Smooth muscle cell (in vitro differentiated cells): ENCODE data around the gene UBE2H. TPM values are rescaled to one million over a fixed set of nuclear protein-coding genes. Genes with fewer than 3 reads are reported as not detected.

Experiments
- DNase-seq: peaks from one replicate; lab custom pipeline; 2025; ENCODE audit not compliant: unreplicated experiment; lab: John Stamatoyannopoulos, UW
- H2AFZ ChIP-seq: fragments of 200-600 bp; sonication (generic); 2 replicates; pipeline ENCODE4 v1.6.0; 2016; ENCODE audit warnings: antibody characterized with exemption, low read depth, mild to moderate bottlenecking
- H3F3A ChIP-seq: fragments of 200-600 bp; sonication (generic); 2 replicates; pipeline ENCODE4 v1.6.0; 2017; ENCODE audit warnings: antibody characterized with exemption, low read depth
- H3K27ac ChIP-seq: fragments of 200-600 bp; sonication (generic); 2 replicates; pipeline ENCODE4 v1.5.1; 2016; ENCODE audit warnings: low read depth, mild to moderate bottlenecking
- H3K27me3 ChIP-seq: fragments of 200-600 bp; sonication (generic); 2 replicates; pipeline ENCODE4 v1.6.1; 2016; ENCODE audit warnings: low read depth, mild to moderate bottlenecking
- H3K36me3 ChIP-seq: fragments of 200-600 bp; sonication (generic); 2 replicates; pipeline ENCODE4 v1.5.1; 2016; ENCODE audit warnings: low read depth
- H3K4me1 ChIP-seq: fragments of 200-600 bp; sonication (generic); 2 replicates; pipeline ENCODE4 v1.5.1; 2016; ENCODE audit warnings: low read depth
- H3K4me2 ChIP-seq: fragments of 200-600 bp; sonication (generic); 2 replicates; pipeline ENCODE4 v1.6.0; 2016; ENCODE audit warnings: mild to moderate bottlenecking
- H3K4me3 ChIP-seq: fragments of 200-600 bp; sonication (generic); 2 replicates; pipeline ENCODE4 v1.5.1; 2016; ENCODE audit warnings: mild to moderate bottlenecking
- H3K79me2 ChIP-seq: fragments of 200-600 bp; sonication (generic); 2 replicates; pipeline ENCODE4 v1.6.0; 2016; ENCODE audit warnings: low read depth, mild to moderate bottlenecking
- H3K9ac ChIP-seq: fragments of 200-600 bp; sonication (generic); 2 replicates; pipeline ENCODE4 v1.6.0; 2016; ENCODE audit warnings: low read depth
- H3K9me3 ChIP-seq: fragments of 200-600 bp; sonication (generic); replicated peaks from 2 replicates; pipeline ENCODE4 v1.5.1; 2016; ENCODE audit warnings: low read depth
- H4K20me1 ChIP-seq: fragments of 200-600 bp; sonication (generic); 2 replicates; pipeline ENCODE4 v1.6.0; 2016; ENCODE audit warnings: low read depth
- CTCF ChIP-seq: fragments of 200-600 bp; sonication (generic); IDR thresholded peaks from 2 replicates; pipeline ENCODE4 v1.5.1; 2017; ENCODE audit warnings: borderline replicate concordance, mild to moderate bottlenecking, antibody characterized with exemption; ENCODE audit not compliant: insufficient read depth, poor library complexity, severe bottlenecking
- WGBS: methylation state at CpG from one replicate; pipeline ENCODE4 v1.1.7; 2016; ENCODE audit warnings: low lambda C conversion rate; 5-methylcytosine and 5-hydroxymethylcytosine counted together
- polyA plus RNA-seq: library from polyadenylated mRNA; unstranded; fragments of >200 nt; fragmentation: Nextera tagmentation; extraction: Ambion mirVana; gene quantifications from 2 replicates; pipeline ENCODE4 v1.2.1, GENCODE V29; 2016
- total RNA-seq: library from RNA; depleted of rRNA; stranded (reverse); fragments of >200 nt; gene quantifications from 2 replicates; pipeline ENCODE4 v1.2.3, GENCODE V29; 2014

Gene UBE2H
- total and polyA plus RNA-seq, 2 experiments from 2014 or later = 66.1 to 94.5 TPM

- H3K27ac ChIP-seq = peak overlapping the region; percentile 82
- 17% methylated on average over 22 of the region's 22 CpGs for WGBS
- no peaks in the 10 kb centered on the region for H3K79me2 ChIP-seq
- peak; percentile 13 for DNase-seq
- H3K36me3 ChIP-seq = no peaks in the 10 kb centered on the region
- TF ChIP-seq CTCF = peak; percentile 73
- H3K4me2 ChIP-seq = peak overlapping the region; percentile 68
- H3K27me3 ChIP-seq = no peaks in the 10 kb centered on the region
- H3F3A ChIP-seq = peaks cover 5% of the 10 kb centered on the region
- peak overlapping the region; percentile 39 for H3K9ac ChIP-seq
- no peak overlapping the region for H2AFZ ChIP-seq
- no peaks in the 10 kb centered on the region for H3K9me3 ChIP-seq
- peak overlapping the region; percentile 21 for H3K4me3 ChIP-seq
- H3K4me1 ChIP-seq = peaks cover 25% of the 10 kb centered on the region
- H4K20me1 ChIP-seq = peaks cover 8% of the 10 kb centered on the region
These were observed 122.8 kb downstream of the UBE2H start for GRCh38 chr7:129829737-129830631.

- no peaks in the 10 kb centered on the region for H3K9me3 ChIP-seq
- H3K36me3 ChIP-seq = no peaks in the 10 kb centered on the region
- no peak overlapping the region for H3K4me2 ChIP-seq
- no peaks in the 10 kb centered on the region for H3K27me3 ChIP-seq
- H3K9ac ChIP-seq = no peak overlapping the region
- DNase-seq = no peak
- peaks cover 5% of the 10 kb centered on the region for H3F3A ChIP-seq
- H3K79me2 ChIP-seq = no peaks in the 10 kb centered on the region
- WGBS = 87% methylated on average over 12 of the region's 12 CpGs
- H3K27ac ChIP-seq = no peak overlapping the region
- no peak overlapping the region for H2AFZ ChIP-seq
- peaks cover 32% of the 10 kb centered on the region for H3K4me1 ChIP-seq
- H3K4me3 ChIP-seq = no peak overlapping the region
- H4K20me1 ChIP-seq = peaks cover 7% of the 10 kb centered on the region
- no peak for TF ChIP-seq CTCF
These were observed 123.6 kb downstream of the UBE2H start for GRCh38 chr7:129828989-129829736.

GRCh38 chr7:129828078-129828762 lies 124.5 kb downstream of the UBE2H start:
- Histone ChIP-seq H3K79me2 (no peaks in the 10 kb centered on the region), H3K27me3 (no peaks in the 10 kb centered on the region), H3K9ac (no peak overlapping the region), H3K4me1 (peaks cover 32% of the 10 kb centered on the region), H3K4me3 (no peak overlapping the region), H3K27ac (no peak overlapping the region), H3F3A (peaks cover 5% of the 10 kb centered on the region), H2AFZ (no peak overlapping the region), H4K20me1 (peaks cover 7% of the 10 kb centered on the region), H3K36me3 (no peaks in the 10 kb centered on the region), H3K9me3 (no peaks in the 10 kb centered on the region), H3K4me2 (no peak overlapping the region)
- no peak for DNase-seq
- TF ChIP-seq CTCF = no peak
- 97% methylated on average over 18 of the region's 18 CpGs for WGBS
